Vagina (tissue), 2 donors: ENCODE results near the gene FRMD7. TPM values are rescaled to one million over a fixed set of nuclear protein-coding genes. Genes with fewer than 3 reads are reported as not detected.

Experiments
- DNase-seq, 2 donors: peaks; one replicate each; pipeline ENCODE4 v3.0.0-alpha.2; 2017; ENCODE audit errors: extremely low spot score in 2 of 2
- H3K27ac ChIP-seq: fragments of 200-600 bp; sonication (generic); one replicate; pipeline ENCODE4 v1.5.1; 2019
- H3K27me3 ChIP-seq: fragments of 200-600 bp; sonication (generic); one replicate; pipeline ENCODE4 v1.5.1; 2019
- H3K36me3 ChIP-seq, 2 donors: fragments of 200-600 bp; sonication (generic); one replicate each; pipeline ENCODE4 v1.5.1; 2017 to 2019
- H3K4me1 ChIP-seq: fragments of 200-600 bp; sonication (generic); one replicate; pipeline ENCODE4 v1.5.1; 2019
- H3K4me3 ChIP-seq, 2 donors: fragments of 200-600 bp; sonication (generic); 1 replicate in 1 of 2; 2 replicates in 1 of 2; pipeline ENCODE4 v1.5.1; 2016 to 2019
- H3K9me3 ChIP-seq: fragments of 200-600 bp; sonication (generic); one replicate; pipeline ENCODE4 v1.5.1; 2019
- POLR2A ChIP-seq, 2 donors: fragments of 450-650 bp; IDR thresholded peaks; one replicate each; pipeline ENCODE4 v1.6.1; 2017; ENCODE audit warnings: antibody characterized with exemption in 2 of 2, mild to moderate bottlenecking in 2 of 2, moderate library complexity in 2 of 2
- POLR2AphosphoS5 ChIP-seq, 2 donors: sonication (generic); formaldehyde crosslinking; IDR thresholded peaks; one replicate each; pipeline ENCODE4 v1.9.0; 2017; ENCODE audit warnings: antibody characterized with exemption in 2 of 2, mild to moderate bottlenecking in 2 of 2, low read depth in 1 of 2; ENCODE audit not compliant: insufficient read depth in 1 of 2
- intact Hi-C: fragments of 100-400 bp; cut with DNase I; formaldehyde crosslinking; loops from one replicate; pipeline ENCODE4 v1.15.1; 2023
- total RNA-seq: library from RNA; depleted of rRNA; stranded (reverse); fragments of >200 nt; gene quantifications from one replicate; pipeline ENCODE4 v1.2.3, GENCODE V29; 2016
- TF ChIP-seq, protein P1 (sequence below), 3 experiments: fragments of 450-650 bp in 2 of 3; fragments of 200-600 bp in 1 of 3; sonication (generic) in 1 of 3; IDR thresholded peaks; one replicate each; pipeline ENCODE4 v1.5.1; 2017 to 2019; ENCODE audit warnings: antibody characterized with exemption in 3 of 3, mild to moderate bottlenecking in 2 of 3, moderate library complexity in 2 of 3

The FRMD7 gene
- total RNA-seq, 1 donor from 2014 or later, result not detected

DNA sequence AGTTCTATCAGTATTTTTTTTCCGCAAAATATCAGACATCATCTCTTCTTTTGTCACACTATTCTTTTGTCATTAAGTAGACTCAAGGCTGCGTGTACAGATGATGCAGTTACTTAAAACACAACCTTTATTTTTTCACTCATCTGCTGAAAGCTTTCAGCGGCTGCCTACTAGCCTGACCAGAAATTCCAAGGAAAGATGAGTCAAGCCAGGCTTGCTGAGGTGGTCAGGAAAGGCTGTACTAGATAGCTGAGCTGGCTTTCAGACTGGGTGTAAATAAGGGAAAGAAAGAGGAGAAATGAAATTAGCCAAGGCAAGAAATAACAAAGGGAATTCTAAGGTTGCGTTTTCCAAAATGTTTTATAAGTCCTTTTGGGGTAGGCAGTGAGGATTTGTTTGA, 86.8 kb downstream of the FRMD7 start:
- Histone ChIP-seq H3K36me3 (no peaks in the 10 kb centered on the region), H3K27me3 (no peaks in the 10 kb centered on the region), H3K27ac (no peak overlapping the region), H3K4me3 (no peak overlapping the region), H3K4me1 (no peaks in the 10 kb centered on the region), H3K9me3 (no peaks in the 10 kb centered on the region)
- no peak for TF ChIP-seq POLR2AphosphoS5 (IDR thresholded peaks at IDR 0.05; ENCODE audit: insufficient read depth in 1 of 2, low read depth in 1 of 2)
- intact Hi-C loops, result no loop called here
- no peak for DNase-seq

DNA sequence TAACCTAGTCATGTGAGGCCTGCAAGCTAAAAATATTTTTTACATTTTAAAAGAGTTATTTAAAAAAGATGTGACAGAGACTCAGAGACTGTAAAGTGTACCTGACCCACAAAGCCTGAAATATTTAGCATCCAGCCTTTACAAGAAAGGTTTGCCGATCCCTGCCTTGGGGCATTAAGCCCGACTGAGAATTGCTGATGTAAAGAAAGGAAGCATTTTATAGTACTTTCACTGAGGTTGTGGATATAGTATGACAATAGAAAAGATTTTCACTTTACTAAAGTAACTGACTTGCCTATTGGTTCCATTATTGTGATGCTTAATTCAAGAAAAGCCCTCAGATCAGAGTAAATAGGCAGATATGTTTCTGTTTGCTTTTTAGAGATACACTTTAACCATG, 87.8 kb downstream of the FRMD7 start:
- no peak for DNase-seq
- H3K27ac ChIP-seq, result no peak overlapping the region
- TF ChIP-seq POLR2A (IDR thresholded peaks at IDR 0.05) (no peak), POLR2AphosphoS5 (IDR thresholded peaks at IDR 0.05; ENCODE audit: insufficient read depth in 1 of 2, low read depth in 1 of 2) (no peak)
- TF ChIP-seq, protein P1, sequence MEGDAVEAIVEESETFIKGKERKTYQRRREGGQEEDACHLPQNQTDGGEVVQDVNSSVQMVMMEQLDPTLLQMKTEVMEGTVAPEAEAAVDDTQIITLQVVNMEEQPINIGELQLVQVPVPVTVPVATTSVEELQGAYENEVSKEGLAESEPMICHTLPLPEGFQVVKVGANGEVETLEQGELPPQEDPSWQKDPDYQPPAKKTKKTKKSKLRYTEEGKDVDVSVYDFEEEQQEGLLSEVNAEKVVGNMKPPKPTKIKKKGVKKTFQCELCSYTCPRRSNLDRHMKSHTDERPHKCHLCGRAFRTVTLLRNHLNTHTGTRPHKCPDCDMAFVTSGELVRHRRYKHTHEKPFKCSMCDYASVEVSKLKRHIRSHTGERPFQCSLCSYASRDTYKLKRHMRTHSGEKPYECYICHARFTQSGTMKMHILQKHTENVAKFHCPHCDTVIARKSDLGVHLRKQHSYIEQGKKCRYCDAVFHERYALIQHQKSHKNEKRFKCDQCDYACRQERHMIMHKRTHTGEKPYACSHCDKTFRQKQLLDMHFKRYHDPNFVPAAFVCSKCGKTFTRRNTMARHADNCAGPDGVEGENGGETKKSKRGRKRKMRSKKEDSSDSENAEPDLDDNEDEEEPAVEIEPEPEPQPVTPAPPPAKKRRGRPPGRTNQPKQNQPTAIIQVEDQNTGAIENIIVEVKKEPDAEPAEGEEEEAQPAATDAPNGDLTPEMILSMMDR (IDR thresholded peaks at IDR 0.05), result no peak
- H3K4me1 ChIP-seq, result no peaks in the 10 kb centered on the region
- no peaks in the 10 kb centered on the region for H3K27me3 ChIP-seq
- H3K9me3 ChIP-seq, result no peaks in the 10 kb centered on the region
- H3K36me3 ChIP-seq, result no peaks in the 10 kb centered on the region
- intact Hi-C loops, result no loop called here
- no peak overlapping the region for H3K4me3 ChIP-seq

DNA sequence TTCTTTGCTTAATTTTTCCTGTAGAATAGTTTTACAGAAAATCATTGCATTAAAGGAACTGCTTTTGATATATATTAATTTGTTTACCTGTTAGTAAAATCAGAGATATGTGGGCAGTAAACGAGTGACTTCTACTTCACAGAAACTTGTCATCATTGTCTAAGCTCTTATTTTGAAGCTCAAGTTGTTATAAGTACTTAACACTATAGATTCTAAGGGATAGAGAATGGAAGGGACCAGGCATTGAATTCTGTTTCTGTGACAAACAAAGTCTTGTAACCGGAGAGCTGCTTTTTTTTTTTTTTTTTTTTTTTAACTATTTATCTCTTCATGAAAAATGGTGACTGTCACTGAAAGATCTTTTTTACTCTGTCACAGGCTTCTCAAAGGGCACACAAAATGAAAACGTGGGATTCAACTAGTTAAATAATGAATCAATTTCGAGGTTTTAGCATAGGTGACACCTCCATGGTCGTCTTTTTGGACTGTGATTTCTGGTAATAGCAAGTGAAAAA, 90.3 kb downstream of the FRMD7 start:
- H3K36me3 ChIP-seq, result no peaks in the 10 kb centered on the region
- no peak overlapping the region for H3K27ac ChIP-seq
- no peak overlapping the region for H3K4me3 ChIP-seq
- no peaks in the 10 kb centered on the region for H3K27me3 ChIP-seq
- no peaks in the 10 kb centered on the region for H3K9me3 ChIP-seq
- TF ChIP-seq, protein P1 (IDR thresholded peaks at IDR 0.05), result no peak
- TF ChIP-seq POLR2AphosphoS5 (IDR thresholded peaks at IDR 0.05; ENCODE audit: insufficient read depth in 1 of 2, low read depth in 1 of 2) (no peak), POLR2A (IDR thresholded peaks at IDR 0.05) (no peak)
- intact Hi-C loops, result no loop called here
- DNase-seq, result no peak
- no peaks in the 10 kb centered on the region for H3K4me1 ChIP-seq

DNA sequence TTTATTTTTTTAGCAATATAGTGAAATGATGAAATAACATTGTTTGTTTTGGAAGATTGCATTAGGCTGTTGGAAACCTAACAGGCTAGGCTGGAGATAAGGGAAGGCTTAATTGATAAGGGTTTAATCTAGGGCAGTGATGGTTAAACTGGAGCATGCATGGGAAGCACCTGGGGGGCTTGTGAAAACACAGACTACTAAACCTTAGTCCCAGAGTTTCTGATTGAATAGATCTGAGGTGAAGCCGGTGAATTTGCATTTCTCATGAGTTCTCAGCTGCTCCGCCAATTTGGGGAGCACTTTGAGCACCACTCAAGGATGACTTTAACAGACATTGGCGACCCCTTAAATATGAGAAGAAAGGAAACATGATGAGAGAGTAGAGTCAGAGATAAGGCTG, 93.2 kb downstream of the FRMD7 start:
- TF ChIP-seq POLR2AphosphoS5 (IDR thresholded peaks at IDR 0.05; ENCODE audit: insufficient read depth in 1 of 2, low read depth in 1 of 2) (no peak), POLR2A (IDR thresholded peaks at IDR 0.05) (no peak)
- TF ChIP-seq, protein P1 (IDR thresholded peaks at IDR 0.05), result no peak
- H3K36me3 ChIP-seq, result no peaks in the 10 kb centered on the region
- H3K9me3 ChIP-seq, result no peaks in the 10 kb centered on the region
- H3K4me1 ChIP-seq, result no peaks in the 10 kb centered on the region
- H3K4me3 ChIP-seq, result no peak overlapping the region
- intact Hi-C loops, result no loop called here
- H3K27ac ChIP-seq, result no peak overlapping the region
- DNase-seq, result no peak
- H3K27me3 ChIP-seq, result no peaks in the 10 kb centered on the region

DNA sequence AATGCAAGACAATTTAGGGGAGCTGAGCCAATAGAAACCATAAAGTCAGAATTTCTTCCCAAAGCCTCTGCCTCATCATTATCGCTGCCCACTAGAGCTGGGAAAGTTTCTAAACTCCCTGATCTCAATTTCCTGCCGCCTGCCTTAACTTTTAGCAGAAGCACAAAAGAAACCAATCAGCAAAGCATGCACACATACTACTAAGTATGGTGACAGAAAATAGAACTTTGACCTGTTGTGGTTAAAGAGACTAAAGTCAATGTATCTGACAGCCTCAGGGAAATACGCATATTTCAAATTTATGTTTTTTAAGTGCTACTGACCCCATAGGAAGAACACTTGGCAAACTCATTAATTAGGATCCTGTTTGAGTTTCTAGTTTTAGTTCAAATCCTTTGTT, 94.7 kb downstream of the FRMD7 start:
- no peak overlapping the region for H3K4me3 ChIP-seq
- no peaks in the 10 kb centered on the region for H3K9me3 ChIP-seq
- no peaks in the 10 kb centered on the region for H3K27me3 ChIP-seq
- H3K4me1 ChIP-seq, result no peaks in the 10 kb centered on the region
- H3K36me3 ChIP-seq, result no peaks in the 10 kb centered on the region
- TF ChIP-seq POLR2A (IDR thresholded peaks at IDR 0.05) (no peak), POLR2AphosphoS5 (IDR thresholded peaks at IDR 0.05; ENCODE audit: insufficient read depth in 1 of 2, low read depth in 1 of 2) (no peak)
- TF ChIP-seq, protein P1 (IDR thresholded peaks at IDR 0.05), result no peak
- no peak for DNase-seq
- no peak overlapping the region for H3K27ac ChIP-seq
- intact Hi-C loops, result no loop called here
